Cerebellar nuclear complex (tissue), 1 donor: Measurements from ENCODE around the gene TOLLIP.

ENCODE experiments used
- DNase-seq, 2 experiments: peaks; one replicate each; lab custom pipeline; 2025; lab: John Stamatoyannopoulos, UW

Gene TOLLIP

GRCh38 chr11:1298695-1299492 is 10.5 kb downstream of the TOLLIP start:
- DNase-seq, result peak; percentile 61 to 78

- DNase-seq, result peak in 1 of 2 experiments; percentile 29
These were observed 11.6 kb downstream of the TOLLIP start for GRCh38 chr11:1297576-1298473.

- DNase-seq, result no peak
These were observed 12.3 kb downstream of the TOLLIP start for GRCh38 chr11:1297011-1297575.

- DNase-seq, result no peak
These were observed 13.1 kb downstream of the TOLLIP start for GRCh38 chr11:1296287-1296686.

- DNase-seq, result no peak
These were observed 13.8 kb downstream of the TOLLIP start for GRCh38 chr11:1295591-1295990.

- no peak for DNase-seq
These were observed 14.3 kb downstream of the TOLLIP start for GRCh38 chr11:1295086-1295485.

- peak in 1 of 2 experiments; percentile 19 for DNase-seq
These were observed 15.8 kb downstream of the TOLLIP start for GRCh38 chr11:1293619-1294015.

GRCh38 chr11:1292644-1293618 is 16.5 kb downstream of the TOLLIP start:
- no peak for DNase-seq

GRCh38 chr11:1292018-1292643 is 17.3 kb downstream of the TOLLIP start:
- no peak for DNase-seq

GRCh38 chr11:1291295-1292017 is 18.0 kb downstream of the TOLLIP start:
- DNase-seq, result no peak

- DNase-seq, result no peak
These were observed 19.1 kb downstream of the TOLLIP start for GRCh38 chr11:1290052-1291040.

- DNase-seq, result no peak
These were observed 20.1 kb downstream of the TOLLIP start for GRCh38 chr11:1289211-1289935.

- DNase-seq, result no peak
These were observed 20.8 kb downstream of the TOLLIP start for GRCh38 chr11:1288426-1289151.

- DNase-seq, result no peak
These were observed 21.5 kb downstream of the TOLLIP start for GRCh38 chr11:1287928-1288327.

- DNase-seq, result no peak
These were observed 23.6 kb downstream of the TOLLIP start for GRCh38 chr11:1285876-1286275.

- no peak for DNase-seq
These were observed 24.1 kb downstream of the TOLLIP start for GRCh38 chr11:1285316-1285744.

GRCh38 chr11:1283906-1284305 is 25.5 kb downstream of the TOLLIP start:
- DNase-seq, result no peak

GRCh38 chr11:1283091-1283511 is 26.3 kb downstream of the TOLLIP start:
- DNase-seq, result no peak
